ENCODE data around the gene SSB. TPM values are rescaled to one million over a fixed set of nuclear protein-coding genes. Genes with fewer than 3 reads are reported as not detected.

The SSB gene
- total RNA-seq, 1 donor from 2014 or later = 74.6 TPM

Other genes starting within 250 kb of the SSB start
- 17.3 TPM for gene FASTKD1, start 225.0 kb upstream of the SSB start, total RNA-seq
- gene PPIG, start 214.5 kb upstream of the SSB start, total RNA-seq = 76.5 TPM
- gene CFAP210, start 104.5 kb upstream of the SSB start, total RNA-seq = 0.40 TPM
- 8.5 TPM for gene PHOSPHO2, start 104.4 kb upstream of the SSB start, total RNA-seq
- 8.7 TPM for gene KLHL23, start 65.0 kb upstream of the SSB start, total RNA-seq
- 43.1 TPM for gene METTL5, start 26.0 kb downstream of the SSB start, total RNA-seq
- 80.3 TPM for gene UBR3, start 28.6 kb downstream of the SSB start, total RNA-seq

All from sciatic nerve (tissue), 1 donor.